GM13977 (cell line): Measurements from ENCODE around the gene ADCY4.

Source experiments
- DNase-seq: peaks from one replicate; pipeline ENCODE4 v3.0.0; 2012; ENCODE audit warnings: low spot score
- in situ Hi-C: fragments of 300-500 bp; cut with MboI; formaldehyde crosslinking; loops from one replicate; pipeline ENCODE4 v1.12.0; 2022; ENCODE audit warnings: low sequenced_read_pairs, low pct_unique_long_range_greater_than_20kb, mixed read lengths, inconsistent platforms; ENCODE audit not compliant: unreplicated experiment
- TF ChIP-seq, protein P1 (sequence below): IDR thresholded peaks from 2 replicates; pipeline ENCODE4 v1.5.1; 2012; ENCODE audit warnings: mild to moderate bottlenecking, control low read depth; ENCODE audit not compliant: insufficient read depth; ENCODE audit errors: extremely low read depth, missing control alignments

The ADCY4 gene

DNA sequence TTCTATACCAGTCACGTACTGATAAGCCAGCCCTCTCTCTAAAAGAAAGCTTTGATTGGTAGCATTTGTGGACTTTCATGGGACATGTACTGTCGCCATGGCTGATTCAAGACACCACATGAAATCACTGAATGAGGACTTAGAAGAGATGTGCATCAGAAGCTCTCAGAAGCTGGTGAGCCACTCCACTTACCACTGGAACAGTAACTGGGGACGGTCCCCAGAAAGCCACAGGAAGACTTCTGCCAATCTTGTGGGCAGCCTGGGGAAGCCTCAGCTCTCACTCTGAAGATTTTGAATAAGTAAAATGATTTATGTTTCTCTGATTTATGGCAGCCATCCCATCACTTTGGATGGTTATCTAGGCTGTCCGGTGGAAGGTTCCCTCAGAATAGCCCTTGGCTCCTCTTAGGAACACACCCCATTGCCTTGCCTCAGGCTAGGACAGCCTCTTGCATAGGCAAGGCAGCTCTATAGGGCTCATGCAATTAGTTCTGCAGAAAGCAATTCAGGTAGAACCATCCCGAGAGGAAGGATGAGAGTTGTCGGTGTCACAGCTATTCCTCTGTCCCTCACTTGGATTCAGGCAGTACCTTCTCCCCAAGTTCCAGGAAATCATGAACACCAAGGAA is 45.1 kb downstream of the ADCY4 start:
- DNase-seq: no peak
- TF ChIP-seq, protein P1, sequence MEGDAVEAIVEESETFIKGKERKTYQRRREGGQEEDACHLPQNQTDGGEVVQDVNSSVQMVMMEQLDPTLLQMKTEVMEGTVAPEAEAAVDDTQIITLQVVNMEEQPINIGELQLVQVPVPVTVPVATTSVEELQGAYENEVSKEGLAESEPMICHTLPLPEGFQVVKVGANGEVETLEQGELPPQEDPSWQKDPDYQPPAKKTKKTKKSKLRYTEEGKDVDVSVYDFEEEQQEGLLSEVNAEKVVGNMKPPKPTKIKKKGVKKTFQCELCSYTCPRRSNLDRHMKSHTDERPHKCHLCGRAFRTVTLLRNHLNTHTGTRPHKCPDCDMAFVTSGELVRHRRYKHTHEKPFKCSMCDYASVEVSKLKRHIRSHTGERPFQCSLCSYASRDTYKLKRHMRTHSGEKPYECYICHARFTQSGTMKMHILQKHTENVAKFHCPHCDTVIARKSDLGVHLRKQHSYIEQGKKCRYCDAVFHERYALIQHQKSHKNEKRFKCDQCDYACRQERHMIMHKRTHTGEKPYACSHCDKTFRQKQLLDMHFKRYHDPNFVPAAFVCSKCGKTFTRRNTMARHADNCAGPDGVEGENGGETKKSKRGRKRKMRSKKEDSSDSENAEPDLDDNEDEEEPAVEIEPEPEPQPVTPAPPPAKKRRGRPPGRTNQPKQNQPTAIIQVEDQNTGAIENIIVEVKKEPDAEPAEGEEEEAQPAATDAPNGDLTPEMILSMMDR: no peak
- in situ Hi-C loops: no loop called here

GRCh38 chr14:24286996-24287395 is 47.9 kb downstream of the ADCY4 start:
- in situ Hi-C loops: no loop called here
- TF ChIP-seq, protein P1: no peak
- DNase-seq: no peak

- in situ Hi-C loops: no loop called here
- no peak for DNase-seq
- TF ChIP-seq, protein P1: no peak
Measured at GRCh38 chr14:24285351-24285750, 49.5 kb downstream of the ADCY4 start.

DNA sequence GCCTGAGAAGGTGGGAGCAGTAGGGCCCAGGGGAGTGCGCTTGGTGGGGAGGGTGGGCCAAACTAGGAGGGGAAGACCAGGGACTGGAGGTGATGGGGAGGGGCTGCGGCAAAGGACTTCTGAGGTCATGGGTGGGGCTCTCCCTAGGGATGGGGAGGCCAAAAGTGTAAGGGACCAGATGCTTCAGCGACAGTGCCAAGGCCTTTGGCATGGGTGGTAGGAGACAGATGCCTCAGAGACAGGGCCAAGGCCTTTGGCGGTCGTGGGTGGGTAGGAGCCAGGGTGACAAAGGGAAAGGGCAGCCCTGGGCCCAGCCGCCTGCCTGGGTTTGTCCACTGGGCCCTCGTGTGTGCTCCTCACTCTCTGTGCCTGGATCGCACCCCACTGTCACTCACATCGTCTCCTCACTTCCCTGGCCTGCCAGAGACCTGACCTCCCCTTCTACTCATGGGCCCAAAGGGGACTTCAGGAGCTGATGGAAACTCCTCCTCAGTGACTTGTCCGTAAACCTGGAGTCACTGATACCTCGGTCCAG is 50.3 kb downstream of the ADCY4 start:
- no peak for DNase-seq
- TF ChIP-seq, protein P1: no peak
- in situ Hi-C loops: no loop called here

GRCh38 chr14:24283796-24284460 is 50.9 kb downstream of the ADCY4 start:
- no peak for DNase-seq
- in situ Hi-C loops: no loop called here
- TF ChIP-seq, protein P1: no peak

- in situ Hi-C loops: no loop called here
- no peak for DNase-seq
- TF ChIP-seq, protein P1: no peak
Measured at GRCh38 chr14:24282736-24283135, 52.1 kb downstream of the ADCY4 start.
